NCI-H345 (cell line): ENCODE measurements around the gene RP2.

Experiments
- DNase-seq: peaks from one replicate; lab custom pipeline; 2025; lab: John Stamatoyannopoulos, UW

The RP2 gene

DNA sequence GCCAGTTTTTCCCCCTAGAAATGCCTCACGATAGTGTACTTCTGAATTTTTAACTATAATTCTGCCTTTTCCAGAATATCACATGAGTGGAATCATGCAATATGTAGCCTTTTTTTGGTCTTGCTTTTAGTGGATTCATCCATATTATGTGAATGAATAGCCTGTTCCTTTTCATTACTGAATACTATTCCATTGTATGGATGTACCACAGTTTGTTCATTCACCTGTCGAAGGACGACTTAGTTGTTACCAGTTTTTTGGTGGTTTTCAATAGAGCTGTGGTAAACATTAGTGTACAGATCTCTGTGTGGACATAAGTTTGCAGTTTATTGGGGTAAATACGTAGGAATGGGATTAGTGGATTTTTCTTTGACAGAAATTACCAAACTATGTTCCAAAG is 83.4 kb downstream of the RP2 start:
- no peak for DNase-seq

DNA sequence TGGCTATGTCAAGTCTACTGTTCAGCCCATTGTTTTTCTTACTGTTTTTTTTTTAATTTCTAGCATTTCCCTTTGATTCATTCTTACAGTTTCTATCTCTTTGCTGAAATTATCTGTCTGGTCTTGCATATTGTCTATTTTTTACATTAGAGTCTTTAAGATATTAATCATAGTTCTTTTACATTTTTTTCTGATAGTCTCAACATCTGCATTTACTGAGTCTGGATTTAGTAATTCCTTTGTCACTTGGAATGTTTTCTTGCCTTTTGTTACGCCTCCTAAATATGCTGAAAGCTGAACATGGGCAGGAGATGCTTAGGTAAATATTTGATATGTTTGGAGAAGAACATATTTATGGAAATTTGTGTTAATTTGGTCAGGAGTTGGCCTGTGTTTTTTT is 85.8 kb downstream of the RP2 start:
- DNase-seq, result no peak

- DNase-seq, result no peak
Measured at GRCh38 chrX:46927718-46928117, 90.9 kb downstream of the RP2 start.

DNA sequence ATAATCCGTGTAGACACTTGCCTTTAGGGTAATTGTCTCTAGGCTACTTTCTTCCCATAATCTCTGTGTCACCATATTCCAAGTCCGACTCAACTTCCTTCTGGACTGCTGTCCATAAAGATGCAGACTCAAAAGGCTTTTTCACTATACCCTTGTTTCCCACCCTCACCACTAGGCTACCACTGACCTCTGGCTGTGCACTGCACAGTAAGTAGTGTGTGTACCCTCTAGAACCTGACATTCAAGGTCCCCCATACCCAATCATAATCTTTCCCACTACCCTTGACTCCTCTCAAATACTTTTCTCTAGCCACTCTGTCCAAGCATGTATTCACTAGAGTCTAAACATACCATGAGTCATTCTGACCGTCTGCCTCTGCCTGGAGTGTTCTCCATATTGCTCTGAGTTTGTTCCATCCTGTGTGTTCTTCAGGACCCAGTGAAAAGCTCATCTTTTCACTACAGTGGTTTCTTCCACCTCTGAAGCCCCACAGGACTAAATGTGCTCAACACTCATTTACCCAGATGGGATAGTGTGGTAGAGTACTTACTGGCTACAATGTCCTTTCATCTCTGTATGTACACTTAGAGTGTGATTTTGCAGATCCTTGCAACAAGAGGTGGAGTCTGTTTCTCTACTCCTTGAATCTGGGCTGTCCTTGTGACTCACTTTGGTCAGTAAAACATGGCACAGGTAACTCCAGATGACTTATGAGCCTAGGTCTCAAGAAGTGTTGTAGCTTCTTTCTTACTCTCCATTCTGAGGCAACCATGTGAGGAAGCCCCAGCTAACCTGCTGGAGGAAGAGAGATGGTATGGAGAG is 92.8 kb downstream of the RP2 start:
- no peak for DNase-seq
